BJ (cell line): ENCODE data around the gene BUD31. TPM values are rescaled to one million over a fixed set of nuclear protein-coding genes. Genes with fewer than 3 reads are reported as not detected.
A peak's percentile ranks its signal among the peaks of the same experiment; 100 is the strongest.

Experiments used
- CTCF ChIA-PET: fragments of 350-600 bp; formaldehyde crosslinking; extraction: SDS; loops from one replicate; lab custom pipeline; 2021; ENCODE audit warnings: antibody characterized with exemption, inconsistent platforms; lab: Yijun Ruan, JAX
- POLR2A ChIA-PET: fragments of 300-600 bp; sonication (Branson Sonifier 250); formaldehyde crosslinking; extraction: SDS; loops from one replicate; lab custom pipeline; 2021; ENCODE audit warnings: antibody characterized with exemption; lab: Charles Lee
- DNase-seq: peaks from one replicate; pipeline ENCODE4 v3.0.0-alpha.2; 2011; ENCODE audit warnings: low read depth
- H3K27me3 ChIP-seq: 2 replicates; pipeline ENCODE4 v1.6.0; 2011; ENCODE audit warnings: low read length; ENCODE audit not compliant: control insufficient read depth, insufficient read depth
- H3K36me3 ChIP-seq: 2 replicates; pipeline ENCODE4 v1.5.1; 2011; ENCODE audit warnings: low read length; ENCODE audit not compliant: control insufficient read depth, insufficient read depth
- H3K4me3 ChIP-seq: 2 replicates; pipeline ENCODE4 v1.5.1; 2011; ENCODE audit warnings: low read depth, mild to moderate bottlenecking, control low read depth, low read length
- CTCF ChIP-seq: IDR thresholded peaks from 2 replicates; pipeline ENCODE4 v1.5.1; 2011; ENCODE audit warnings: low read depth, mild to moderate bottlenecking, control low read depth, inconsistent platforms, low read length, moderate library complexity; ENCODE audit not compliant: insufficient read depth
- polyA plus RNA-seq: library from polyadenylated mRNA; depleted of rRNA; stranded (reverse); fragments of >200 nt; gene quantifications from 2 replicates; pipeline ENCODE4 v1.2.3, GENCODE V29; 2011

BUD31 gene
- polyA plus RNA-seq, 1 experiment = 85.2 TPM

GRCh38 chr7:99365318-99366141 is 43.2 kb upstream of the BUD31 start:
- peak; percentile 59 for TF ChIP-seq CTCF
- no peak for DNase-seq
- peaks cover 20% of the 10 kb centered on the region for H3K36me3 ChIP-seq
- H3K4me3 ChIP-seq = no peak overlapping the region
- no peaks in the 10 kb centered on the region for H3K27me3 ChIP-seq
- CTCF ChIA-PET = interaction anchor here (1.2 to 2.1 kb wide), 3 partner anchors 8 to 55 kb away, joined by 3 to 5 read pairs (median 3); no protein-coding TSS in a partner anchor
- POLR2A ChIA-PET = no interaction called here

- Histone ChIP-seq H3K4me3 (no peak overlapping the region), H3K36me3 (peaks cover 20% of the 10 kb centered on the region), H3K27me3 (no peaks in the 10 kb centered on the region)
- CTCF ChIA-PET = interaction anchor here (0.6 to 1.2 kb wide), 2 partner anchors 24 to 54 kb away, joined by 3 to 4 read pairs; no protein-coding TSS in a partner anchor
- POLR2A ChIA-PET = no interaction called here
- TF ChIP-seq CTCF = no peak
- DNase-seq = no peak
Observed at GRCh38 chr7:99366646-99367045, 42.1 kb upstream of the BUD31 start.

- no peak for TF ChIP-seq CTCF
- no peak for DNase-seq
- Histone ChIP-seq H3K36me3 (peaks cover 20% of the 10 kb centered on the region), H3K27me3 (no peaks in the 10 kb centered on the region), H3K4me3 (no peak overlapping the region)
- POLR2A ChIA-PET = no interaction called here
- CTCF ChIA-PET = interaction anchor here (0.6 to 1.3 kb wide), 4 partner anchors 11 to 329 kb away, joined by 3 read pairs; no protein-coding TSS in a partner anchor
Observed at GRCh38 chr7:99368750-99369389, 39.9 kb upstream of the BUD31 start.

GRCh38 chr7:99369767-99370391 is 38.9 kb upstream of the BUD31 start:
- Histone ChIP-seq H3K27me3 (no peaks in the 10 kb centered on the region), H3K4me3 (no peak overlapping the region), H3K36me3 (peaks cover 17% of the 10 kb centered on the region)
- ChIA-PET CTCF (interaction anchor here (0.8 to 1.3 kb wide), 2 partner anchors 29 to 330 kb away, joined by 3 read pairs; no protein-coding TSS in a partner anchor), POLR2A (interaction anchor here (1.0 kb wide), 1 partner anchor 39 kb away, joined by 3 read pairs; the partner anchor contains the start of gene BUD31)
- no peak for DNase-seq
- no peak for TF ChIP-seq CTCF

- no peaks in the 10 kb centered on the region for H3K27me3 ChIP-seq
- DNase-seq = no peak
- peaks cover 8% of the 10 kb centered on the region for H3K36me3 ChIP-seq
- no peak for TF ChIP-seq CTCF
- ChIA-PET CTCF (interaction anchor here (0.7 to 1.0 kb wide), 2 partner anchors 27 to 416 kb away, joined by 3 read pairs; no protein-coding TSS in a partner anchor), POLR2A (no interaction called here)
- H3K4me3 ChIP-seq = no peak overlapping the region
Observed at GRCh38 chr7:99371376-99371920, 37.3 kb upstream of the BUD31 start.
